K562 (cell line): ENCODE results near the gene MKRN2OS. TPM values are rescaled to one million over a fixed set of nuclear protein-coding genes. Genes with fewer than 3 reads are reported as not detected.

Experiments
- ATAC-seq: fragments of 200-7000 bp; cut with Tn5 transposase; 3 replicates; pipeline ENCODE4 v1.9.1; 2020; ENCODE audit warnings: moderate library complexity
- BruUV-seq: library from RNA; stranded (reverse); fragments of 400-500 nt; replicated peaks from 2 replicates; lab custom pipeline; 2021; lab: Mats Ljungman, UMichigan
- CTCF ChIA-PET: fragments of 300-600 bp; formaldehyde crosslinking; extraction: SDS; loops from one replicate; lab custom pipeline; 2021; ENCODE audit warnings: low intra/inter-chr PET ratio; lab: Yijun Ruan, JAX
- POLR2A ChIA-PET: fragments of 300-600, 350-650 bp; sonication (Branson Sonifier 250); formaldehyde crosslinking; extraction: SDS; loops from one replicate; lab custom pipeline; 2021; ENCODE audit warnings: antibody characterized with exemption, inconsistent platforms; lab: Yijun Ruan, JAX
- DNase-seq, 4 experiments: peaks; one replicate each; pipeline versions ENCODE4 v3.0.0 to v3.0.0-alpha.2; 2011 to 2018; ENCODE audit warnings: low spot score in 3 of 4, mixed read lengths in 3 of 4; ENCODE audit errors: extremely low read depth in 1 of 4
- FAIRE-seq: peaks from 2 replicates; lab custom pipeline; 2011; peaks lifted over from hg19 to GRCh38; lab: Jason Lieb, UNC
- H2AFZ ChIP-seq: 2 replicates; pipeline ENCODE4 v1.6.0; 2011; ENCODE audit warnings: low read depth, low read length, control low read depth, inconsistent platforms
- H3K27ac ChIP-seq: fragments of 200-600 bp; 3 replicates; pipeline ENCODE4 v1.8.0; 2011; ENCODE audit warnings: low read depth, mild to moderate bottlenecking, control low read depth, inconsistent platforms, low read length, moderate library complexity, mixed read lengths; ENCODE audit errors: extremely low read depth
- H3K27me3 ChIP-seq, 2 experiments: fragments of 300-600 bp in 1 of 2; 2 replicates in 1 of 2; 3 replicates in 1 of 2; pipeline versions ENCODE4 v1.6.0 to v1.8.0; 2011; ENCODE audit warnings: inconsistent platforms in 2 of 2, low read length in 2 of 2, mild to moderate bottlenecking in 1 of 2, mixed read lengths in 1 of 2, moderate library complexity in 1 of 2; ENCODE audit not compliant: control insufficient read depth in 2 of 2, insufficient read depth in 2 of 2
- H3K36me3 ChIP-seq: fragments of 300-600 bp; 3 replicates; pipeline ENCODE4 v1.8.0; 2011; ENCODE audit warnings: mild to moderate bottlenecking, low read length, inconsistent platforms; ENCODE audit not compliant: control insufficient read depth, insufficient read depth
- H3K4me1 ChIP-seq, 2 experiments: fragments of 200-600 bp in 1 of 2; replicated peaks in 1 of 2; 2 replicates in 1 of 2; 3 replicates in 1 of 2; pipeline versions ENCODE4 v1.5.1 to v1.8.0; 2011; ENCODE audit warnings: inconsistent platforms in 2 of 2, low read length in 2 of 2, mild to moderate bottlenecking in 1 of 2, mixed read lengths in 1 of 2, moderate library complexity in 1 of 2; ENCODE audit not compliant: control insufficient read depth in 2 of 2, insufficient read depth in 2 of 2
- H3K4me2 ChIP-seq: 2 replicates; pipeline ENCODE4 v1.6.1; 2011; ENCODE audit warnings: low read length, control low read depth, inconsistent platforms, mixed read lengths; ENCODE audit not compliant: insufficient read depth
- H3K4me3 ChIP-seq: fragments of 200-600 bp; sonication (generic), shearing (Covaris generic); 2 replicates; pipeline ENCODE4 v1.5.1; 2016; ENCODE audit warnings: control low read depth, inconsistent platforms
- H3K79me2 ChIP-seq: fragments of 200-600 bp; 3 replicates; pipeline ENCODE4 v1.8.0; 2011; ENCODE audit warnings: low read length, inconsistent platforms; ENCODE audit not compliant: control insufficient read depth, insufficient read depth
- H3K9ac ChIP-seq, 2 experiments: 2 replicates each; pipeline versions ENCODE4 v1.6.0 to v1.6.1; 2011; ENCODE audit warnings: low read depth in 2 of 2, low read length in 2 of 2, control low read depth in 1 of 2, inconsistent platforms in 1 of 2, mild to moderate bottlenecking in 1 of 2, mixed read lengths in 1 of 2; ENCODE audit not compliant: insufficient read depth in 1 of 2
- H3K9me1 ChIP-seq: one replicate; pipeline ENCODE4 v1.6.0; 2011; ENCODE audit warnings: inconsistent platforms, mild to moderate bottlenecking, low read length, moderate library complexity; ENCODE audit not compliant: control insufficient read depth, insufficient read depth
- H3K9me3 ChIP-seq: replicated peaks from 2 replicates; pipeline ENCODE4 v1.5.1; 2011; ENCODE audit warnings: low read depth, low read length, inconsistent platforms; ENCODE audit not compliant: control insufficient read depth, insufficient read depth
- H4K20me1 ChIP-seq: replicated peaks from 2 replicates; pipeline ENCODE4 v1.6.1; 2011; ENCODE audit warnings: low read length, inconsistent platforms, mixed read lengths; ENCODE audit not compliant: control insufficient read depth, insufficient read depth
- PHB2 ChIP-seq: fragments of 450-650 bp; IDR thresholded peaks from 2 replicates; pipeline ENCODE4 v1.6.1; 2017; ENCODE audit warnings: low read depth
- POLR2A ChIP-seq: fragments of 450-650 bp; conservative IDR thresholded peaks from 2 replicates; pipeline ENCODE4 v1.6.1; 2016
- POLR2AphosphoS5 ChIP-seq: IDR thresholded peaks from 2 replicates; pipeline ENCODE4 v1.6.1; 2011; ENCODE audit warnings: mild to moderate bottlenecking, low read depth, low read length, moderate library complexity; ENCODE audit not compliant: control insufficient read depth, insufficient read depth
- RBM22 ChIP-seq: fragments of 200-400 bp; formaldehyde crosslinking; IDR thresholded peaks from 2 replicates; pipeline ENCODE4 v1.6.1; 2018; ENCODE audit warnings: low read length, low read depth; ENCODE audit not compliant: poor library complexity, severe bottlenecking
- SMAD4 ChIP-seq: fragments of 250-450 bp; sonication (Bioruptor Pico); conservative IDR thresholded peaks from 2 replicates; pipeline ENCODE4 v1.8.0; 2021; ENCODE audit warnings: inconsistent platforms, mild to moderate bottlenecking, moderate library complexity
- STAG1 ChIP-seq: sonication (generic); formaldehyde crosslinking; IDR thresholded peaks from 2 replicates; pipeline ENCODE4 v1.5.0; 2020; ENCODE audit warnings: missing genetic modification reagents, borderline replicate concordance
- TGIF2 ChIP-seq: sonication (generic); formaldehyde crosslinking; IDR thresholded peaks from 2 replicates; pipeline ENCODE4 v1.8.1; 2022; ENCODE audit warnings: mild to moderate bottlenecking, missing genetic modification reagents, moderate library complexity
- WGBS: fragments of 100-300 bp; shearing (Covaris generic); methylation state at CpG from one replicate; pipeline ENCODE4 v1.1.6; 2016; ENCODE audit warnings: low coverage, mixed read lengths; ENCODE audit not compliant: insufficient coverage; ENCODE audit errors: missing lambda C conversion rate; 5-methylcytosine and 5-hydroxymethylcytosine counted together
- in situ Hi-C: fragments of 300-500 bp; cut with MboI; formaldehyde crosslinking; loops from 4 replicates; pipeline ENCODE4 v1.15.0; 2018; ENCODE audit warnings: inconsistent platforms, mixed read lengths
- intact Hi-C: fragments of 100-400 bp; cut with micrococcal nuclease; formaldehyde crosslinking; loops from 2 replicates; pipeline ENCODE4 v1.14.2; 2022
- polyA plus RNA-seq, 8 experiments: library from polyadenylated mRNA; depleted of rRNA in 4 of 8; stranded (reverse) in 5 of 8; unstranded in 3 of 8; fragments of >200 nt; fragmentation: Nextera tagmentation in 2 of 8; fragmentation: Illumina TruSeq in 1 of 8; extraction: Ambion mirVana in 2 of 8; extraction: Trizol in 1 of 8; gene quantifications; 2 replicates each; pipeline versions ENCODE4 v1.2.1 to v1.2.3, GENCODE V29; 2011 to 2014; ENCODE audit warnings: inconsistent platforms in 1 of 8, missing spikeins in 1 of 8
- total RNA-seq, 7 experiments: library from RNA; depleted of rRNA in 6 of 7; stranded (reverse); fragments of >200 nt in 6 of 7; fragmentation: Illumina TruSeq in 2 of 7; extraction: Trizol in 2 of 7; gene quantifications; 2 replicates each; pipeline versions ENCODE4 v1.2.1 to v1.2.3, GENCODE V29; 2011 to 2021; ENCODE audit warnings: low replicate concordance in 1 of 7

The MKRN2OS gene
- total and polyA plus RNA-seq, 9 of the 15 experiments (the other 6 are each of a cell fraction or from before 2014, with no cell fraction given) = 0.11 to 0.27 (median 0.17) TPM; not detected in 6

- 86% methylated on average over 3 of the region's 3 CpGs for WGBS
- BruUV-seq = no TSS peak
- DNase-seq = no peak
- Histone ChIP-seq H4K20me1 (peaks cover 19% of the 10 kb centered on the region; the same call in 1 of the 2 replicates), H3K79me2 (no peaks in the 10 kb centered on the region), H3K27me3 (no peaks in the 10 kb centered on the region), H2AFZ (no peak overlapping the region)
- ATAC-seq = no peak
- intact Hi-C loops = no loop called here
- CTCF ChIA-PET = interaction anchor here (0.8 kb wide), 1 partner anchor 133 kb away, joined by 3 read pairs; no protein-coding TSS in a partner anchor
- POLR2A ChIA-PET = interaction anchor here (0.7 to 1.5 kb wide), 11 partner anchors 8 to 157 kb away, joined by 3 to 6 read pairs (median 4); no protein-coding TSS in a partner anchor
- in situ Hi-C loops = no loop called here
- no peak for TF ChIP-seq SMAD4 (CRISPR knock-in tag)
- TF ChIP-seq POLR2A = peak; percentile 5; the same call in 1 of the 2 replicates
- TF ChIP-seq, all 486 proteins: peak for 1
- Histone ChIP-seq H3K4me2 (no peak overlapping the region), H3K9ac (no peak overlapping the region; a peak in 1 of 4 replicates), H3K4me3 (no peak overlapping the region), H3K4me1 (no peaks in the 10 kb centered on the region), H3K36me3 (peaks cover 95% of the 10 kb centered on the region), H3K9me1 (no peaks in the 10 kb centered on the region), H3K27ac (no peak overlapping the region), H3K9me3 (no peaks in the 10 kb centered on the region)
- peak; percentile 6 for FAIRE-seq
These were observed 39.9 kb upstream of the MKRN2OS start for GRCh38 chr3:12585181-12585580.

- ChIA-PET POLR2A (interaction anchor here (0.6 to 1.7 kb wide), 14 partner anchors 10 to 248 kb away, joined by 3 to 7 read pairs (median 4); no protein-coding TSS in a partner anchor), CTCF (no interaction called here)
- no peaks in the 10 kb centered on the region for H3K9me1 ChIP-seq
- no peaks in the 10 kb centered on the region for H3K79me2 ChIP-seq
- no peak overlapping the region for H3K27ac ChIP-seq
- ATAC-seq = peak; percentile 2; the same call in 2 of the 3 replicates
- H3K4me2 ChIP-seq = no peak overlapping the region
- peaks cover 96% of the 10 kb centered on the region for H3K36me3 ChIP-seq
- no peaks in the 10 kb centered on the region; a peak in 2 of 5 replicates for H3K4me1 ChIP-seq
- no peaks in the 10 kb centered on the region for H3K27me3 ChIP-seq
- no peak overlapping the region for H2AFZ ChIP-seq
- FAIRE-seq = no peak
- 97% methylated on average over 2 of the region's 2 CpGs for WGBS
- H3K9ac ChIP-seq = no peak overlapping the region
- in situ Hi-C loops = no loop called here
- peaks cover 19% of the 10 kb centered on the region; the same call in 1 of the 2 replicates for H4K20me1 ChIP-seq
- DNase-seq = no peak
- H3K4me3 ChIP-seq = no peak overlapping the region
- TF ChIP-seq TGIF2 (CRISPR knock-in tag) (no peak), POLR2AphosphoS5 (peak; percentile 8), RBM22 (peak; percentile 7), PHB2 (no peak), STAG1 (CRISPR knock-in tag) (0 out of 2 replicates have a peak, but pooled peaks have one; percentile 14), POLR2A (peak; percentile 62; the same call in 1 of the 2 replicates)
- intact Hi-C loops = no loop called here
- H3K9me3 ChIP-seq = no peaks in the 10 kb centered on the region
- no TSS peak for BruUV-seq
These were observed 38.8 kb upstream of the MKRN2OS start for GRCh38 chr3:12584083-12584482.
